H1 (cell line): ENCODE results near the gene CHD5.

Experiments used
- CREB1 ChIP-seq: IDR thresholded peaks from 2 replicates; pipeline ENCODE4 v1.6.1; 2012; ENCODE audit warnings: inconsistent platforms
- EP300 ChIP-seq, 2 experiments: IDR thresholded peaks; 1 replicate in 1 of 2; 2 replicates in 1 of 2; pipeline ENCODE4 v1.6.1; 2011 to 2012; ENCODE audit warnings: low read depth in 2 of 2, low read length in 2 of 2, mild to moderate bottlenecking in 2 of 2, borderline replicate concordance in 1 of 2, inconsistent platforms in 1 of 2, moderate library complexity in 1 of 2
- MAX ChIP-seq: IDR thresholded peaks from 2 replicates; pipeline ENCODE4 v1.6.1; 2012; ENCODE audit warnings: inconsistent platforms

GRCh38 chr1:6116137-6116536, 64.0 kb downstream of the CHD5 start:
- TF ChIP-seq MAX: no peak
- no peak for TF ChIP-seq EP300 (IDR thresholded peaks at IDR 0.05; ENCODE audit: borderline replicate concordance in 1 of 2, low read depth in 2 of 2, low read length in 2 of 2)
- TF ChIP-seq CREB1: no peak
